ENCODE results near the gene MAP1LC3A. TPM values are rescaled to one million over a fixed set of nuclear protein-coding genes. Genes with fewer than 3 reads are reported as not detected.

The MAP1LC3A gene
- total and polyA plus RNA-seq, 2 donors (not counting 1 experiment from before 2014, with no cell fraction given): 3.5 to 10.5 TPM

- Histone ChIP-seq H3K27ac (ENCODE audit: low read length in 2 of 2) (no peak overlapping the region), H3K4me3 (ENCODE audit: control extremely low read depth in 1 of 5, extremely low read depth in 1 of 5, insufficient read depth in 1 of 5, low read depth in 2 of 5, low read length in 4 of 5) (no peak overlapping the region), H3K79me2 (ENCODE audit: control insufficient read depth, insufficient read depth, low read length) (no peaks in the 10 kb centered on the region), H3K27me3 (replicated peaks in 1 of 4; ENCODE audit: control extremely low read depth in 1 of 4, control insufficient read depth in 3 of 4, insufficient read depth in 4 of 4, low read length in 3 of 4) (no peaks in the 10 kb centered on the region), H3K4me2 (replicated peaks; ENCODE audit: low read depth, low read length, poor library complexity, severe bottlenecking) (no peak overlapping the region), H2AFZ (ENCODE audit: insufficient read depth, low read depth, low read length, poor library complexity, severe bottlenecking) (no peak overlapping the region), H3K36me3 (replicated peaks in 1 of 2; ENCODE audit: control extremely low read depth in 1 of 2, control insufficient read depth in 1 of 2, extremely low read depth in 1 of 2, insufficient read depth in 2 of 2, low read length in 1 of 2) (peaks cover 7 to 36% of the 10 kb centered on the region in 2 experiments), H3K9ac (ENCODE audit: low read length) (no peak overlapping the region), H3K4me1 (ENCODE audit: control insufficient read depth in 2 of 2, insufficient read depth in 2 of 2, low read length in 2 of 2) (peaks cover 9 to 19% of the 10 kb centered on the region in 2 donors), H4K20me1 (ENCODE audit: control insufficient read depth, insufficient read depth, low read length, poor library complexity, severe bottlenecking) (no peaks in the 10 kb centered on the region), H3K9me3 (ENCODE audit: control extremely low read depth in 1 of 3, control insufficient read depth in 2 of 3, insufficient read depth in 1 of 3, low read length in 2 of 3) (peaks cover 0 to 19% (median 12%) of the 10 kb centered on the region in 3 donors)
- 100% methylated on average over 4 of the region's 5 CpGs for WGBS (ENCODE audit: insufficient coverage)
- POLR2A ChIA-PET: no interaction called here
- H3K27ac Mint-ChIP-seq: no peak overlapping the region
- H3K4me3 Mint-ChIP-seq: no peak overlapping the region
- no peak for DNase-seq
- CTCF ChIA-PET: no interaction called here
- peaks cover 17% of the 10 kb centered on the region for H3K4me1 Mint-ChIP-seq
- intact Hi-C loops (cut with micrococcal nuclease): no loop called here
- no peaks in the 10 kb centered on the region for H3K27me3 Mint-ChIP-seq
- no peak for ATAC-seq (ENCODE audit: low read depth)
- TF ChIP-seq EZH2 (IDR thresholded peaks at IDR 0.05; ENCODE audit: borderline replicate concordance, insufficient read depth, low read depth, low read length, poor library complexity, severe bottlenecking): no peak
- no peak for TF ChIP-seq CTCF (IDR thresholded peaks at IDR 0.05)
- no peaks in the 10 kb centered on the region for H3K9me3 Mint-ChIP-seq (ENCODE audit: insufficient read depth)
Observed at GRCh38 chr20:34585019-34585418, 26.5 kb downstream of the MAP1LC3A start.

GRCh38 chr20:34586488-34587163 is 28.1 kb downstream of the MAP1LC3A start:
- Histone ChIP-seq H3K36me3 (replicated peaks in 1 of 2; ENCODE audit: control extremely low read depth in 1 of 2, control insufficient read depth in 1 of 2, extremely low read depth in 1 of 2, insufficient read depth in 2 of 2, low read length in 1 of 2) (peaks cover 7 to 24% of the 10 kb centered on the region in 2 experiments), H3K4me2 (replicated peaks; ENCODE audit: low read depth, low read length, poor library complexity, severe bottlenecking) (no peak overlapping the region), H3K4me3 (ENCODE audit: control extremely low read depth in 1 of 5, extremely low read depth in 1 of 5, insufficient read depth in 1 of 5, low read depth in 2 of 5, low read length in 4 of 5) (no peak overlapping the region), H4K20me1 (ENCODE audit: control insufficient read depth, insufficient read depth, low read length, poor library complexity, severe bottlenecking) (no peaks in the 10 kb centered on the region), H2AFZ (ENCODE audit: insufficient read depth, low read depth, low read length, poor library complexity, severe bottlenecking) (no peak overlapping the region), H3K27ac (ENCODE audit: low read length in 2 of 2) (no peak overlapping the region), H3K79me2 (ENCODE audit: control insufficient read depth, insufficient read depth, low read length) (no peaks in the 10 kb centered on the region), H3K9me3 (ENCODE audit: control extremely low read depth in 1 of 3, control insufficient read depth in 2 of 3, insufficient read depth in 1 of 3, low read length in 2 of 3) (peaks cover 0 to 3% (median 0%) of the 10 kb centered on the region in 3 donors), H3K9ac (ENCODE audit: low read length) (no peak overlapping the region), H3K27me3 (replicated peaks in 1 of 4; ENCODE audit: control extremely low read depth in 1 of 4, control insufficient read depth in 3 of 4, insufficient read depth in 4 of 4, low read length in 3 of 4) (no peaks in the 10 kb centered on the region), H3K4me1 (ENCODE audit: control insufficient read depth in 2 of 2, insufficient read depth in 2 of 2, low read length in 2 of 2) (peaks cover 0 to 3% of the 10 kb centered on the region in 2 donors)
- Mint-ChIP-seq H3K4me1 (peaks cover 3% of the 10 kb centered on the region), H3K4me3 (no peak overlapping the region), H3K9me3 (ENCODE audit: insufficient read depth) (no peaks in the 10 kb centered on the region), H3K27me3 (no peaks in the 10 kb centered on the region), H3K27ac (no peak overlapping the region)
- ATAC-seq (ENCODE audit: low read depth): no peak
- TF ChIP-seq EZH2 (IDR thresholded peaks at IDR 0.05; ENCODE audit: borderline replicate concordance, insufficient read depth, low read depth, low read length, poor library complexity, severe bottlenecking): no peak
- no peak for TF ChIP-seq CTCF (IDR thresholded peaks at IDR 0.05)
- no peak for DNase-seq
- ChIA-PET POLR2A (no interaction called here), CTCF (no interaction called here)
- 98% methylated on average over 5 of the region's 9 CpGs for WGBS (ENCODE audit: insufficient coverage)
- intact Hi-C loops (cut with micrococcal nuclease): no loop called here

Measured in B cell (primary cell).